Panc1 (cell line): ENCODE measurements around the gene PDZD2. TPM values are rescaled to one million over a fixed set of nuclear protein-coding genes. Genes with fewer than 3 reads are reported as not detected.

ENCODE experiments used
- ATAC-seq: fragments of 200-7000 bp; cut with Tn5 transposase; 2 replicates; pipeline ENCODE4 v1.9.1; 2020; ENCODE audit warnings: mild to moderate bottlenecking, moderate library complexity
- BruUV-seq: library from RNA; stranded (reverse); fragments of 400-500 nt; replicated peaks from 2 replicates; lab custom pipeline; 2021; lab: Mats Ljungman, UMichigan
- CTCF ChIA-PET: fragments of 300-600 bp; sonication (Branson Sonifier 250); formaldehyde crosslinking; loops from one replicate; lab custom pipeline; 2022; ENCODE audit warnings: antibody characterized with exemption; lab: Charles Lee
- POLR2A ChIA-PET: fragments of 300-600 bp; sonication (Branson Sonifier 250); formaldehyde crosslinking; loops from one replicate; lab custom pipeline; 2022; ENCODE audit warnings: antibody characterized with exemption; lab: Charles Lee
- DNase-seq: peaks from one replicate; pipeline ENCODE4 v3.0.0-alpha.2; 2010; ENCODE audit warnings: low read depth, low spot score
- H3K27ac ChIP-seq: 2 replicates; pipeline ENCODE4 v1.5.1; 2011; ENCODE audit warnings: mild to moderate bottlenecking, low read length, inconsistent platforms
- H3K27me3 ChIP-seq: fragments of 200-500 bp; sonication (Bioruptor generic); 2 replicates; pipeline ENCODE4 v1.6.0; 2014; ENCODE audit warnings: low read length, inconsistent platforms; ENCODE audit not compliant: control insufficient read depth, insufficient read depth
- H3K36me3 ChIP-seq: fragments of 200-500 bp; sonication (Bioruptor generic); 2 replicates; pipeline ENCODE4 v1.5.1; 2014; ENCODE audit warnings: inconsistent platforms, mild to moderate bottlenecking, low read length, moderate library complexity; ENCODE audit not compliant: control insufficient read depth, insufficient read depth
- H3K4me1 ChIP-seq: 2 replicates; pipeline ENCODE4 v1.5.1; 2011; ENCODE audit warnings: inconsistent platforms, mild to moderate bottlenecking, low read length, moderate library complexity; ENCODE audit not compliant: control insufficient read depth, insufficient read depth
- H3K4me3 ChIP-seq, 2 experiments: 2 replicates each; pipeline ENCODE4 v1.5.1; 2011 to 2012; ENCODE audit warnings: low read depth in 2 of 2, low read length in 2 of 2, mild to moderate bottlenecking in 2 of 2, inconsistent platforms in 1 of 2, moderate library complexity in 1 of 2
- H3K9me3 ChIP-seq: fragments of 200-500 bp; sonication (Bioruptor generic); 2 replicates; pipeline ENCODE4 v1.5.1; 2014; ENCODE audit warnings: low read depth, mild to moderate bottlenecking, inconsistent platforms, low read length, moderate library complexity; ENCODE audit not compliant: control insufficient read depth, insufficient read depth
- CTCF ChIP-seq: fragments of 450-650 bp; IDR thresholded peaks from 2 replicates; pipeline ENCODE4 v1.5.1; 2017; ENCODE audit warnings: mild to moderate bottlenecking
- POLR2AphosphoS5 ChIP-seq: IDR thresholded peaks from 2 replicates; pipeline ENCODE4 v1.6.1; 2012; ENCODE audit warnings: mild to moderate bottlenecking, low read depth, low read length, moderate library complexity
- REST ChIP-seq, 2 experiments: IDR thresholded peaks; 2 replicates each; pipeline ENCODE4 v1.6.1; 2011 to 2012; ENCODE audit warnings: low read depth in 2 of 2, control low read depth in 1 of 2, low read length in 1 of 2, mild to moderate bottlenecking in 1 of 2, moderate library complexity in 1 of 2; ENCODE audit not compliant: insufficient read depth in 1 of 2
- SIN3A ChIP-seq: IDR thresholded peaks from 2 replicates; pipeline ENCODE4 v1.6.1; 2012; ENCODE audit warnings: low read depth, mild to moderate bottlenecking, low read length, moderate library complexity, borderline replicate concordance; ENCODE audit not compliant: insufficient read depth
- TCF7L2 ChIP-seq: IDR thresholded peaks from 2 replicates; pipeline ENCODE4 v1.6.1; 2011; ENCODE audit warnings: mild to moderate bottlenecking, low read depth, low read length, inconsistent platforms
- in situ Hi-C: cut with HindIII; loops from 2 replicates; pipeline ENCODE4 v1.10.0; 2016; ENCODE audit warnings: low sequenced_read_pairs, low pct_unique_long_range_greater_than_20kb
- intact Hi-C: fragments of 100-400 bp; cut with micrococcal nuclease; formaldehyde crosslinking; loops from one replicate; pipeline ENCODE4 v1.10.0; 2022; ENCODE audit not compliant: unreplicated experiment
- total RNA-seq: library from RNA; stranded (reverse); gene quantifications from one replicate; pipeline ENCODE4 v1.2.1, GENCODE V29; 2021; ENCODE audit not compliant: unreplicated experiment

PDZD2 gene
- total RNA-seq, 1 experiment from 2014 or later: 0.10 TPM

DNA sequence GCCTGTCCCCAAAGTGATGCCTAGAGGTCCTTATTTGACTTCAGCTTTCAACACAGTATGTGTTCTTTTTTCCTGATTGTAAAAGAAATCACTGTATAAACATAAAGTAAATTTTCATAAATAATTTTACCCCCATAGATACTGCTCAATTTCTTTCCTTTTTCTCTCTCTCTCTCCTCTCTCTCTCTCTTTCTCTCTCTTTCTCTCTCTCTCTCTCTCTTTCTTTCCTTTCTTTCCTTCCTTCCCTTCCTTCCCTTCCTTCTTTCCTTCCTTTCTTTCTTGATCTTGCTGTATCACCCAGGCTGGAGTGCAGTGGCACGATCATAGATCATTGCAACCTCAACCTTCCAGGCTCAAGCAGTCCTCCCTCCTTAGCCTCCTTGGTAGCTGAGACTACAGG is 64.8 kb downstream of the PDZD2 start:
- POLR2A ChIA-PET: no interaction called here

DNA sequence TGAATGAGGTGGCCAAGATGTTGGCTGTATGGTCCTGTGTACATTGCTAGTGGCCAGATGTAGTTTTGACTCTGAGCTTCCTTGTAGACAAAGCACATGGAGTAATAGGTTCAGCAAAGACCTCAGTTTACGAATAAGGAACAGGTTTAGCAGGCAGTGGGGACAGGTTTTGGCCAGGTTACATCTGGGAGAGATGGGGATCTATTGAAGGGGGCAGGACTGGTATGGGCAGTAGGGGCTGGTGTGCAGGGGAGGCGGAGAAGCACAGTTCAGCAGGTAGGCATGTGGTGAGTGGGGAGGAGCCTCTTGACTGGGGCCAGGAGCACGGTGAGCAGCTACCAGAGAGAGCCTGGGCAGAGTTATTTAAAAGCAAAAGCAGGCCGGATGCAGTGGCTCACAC is 67.3 kb downstream of the PDZD2 start:
- CTCF ChIA-PET: no interaction called here
- DNase-seq: no peak
- Histone ChIP-seq H3K9me3 (no peaks in the 10 kb centered on the region), H3K4me1 (no peaks in the 10 kb centered on the region), H3K27ac (no peak overlapping the region), H3K27me3 (peaks cover 2% of the 10 kb centered on the region; the same call in 1 of the 2 replicates), H3K36me3 (no peaks in the 10 kb centered on the region), H3K4me3 (no peak overlapping the region)
- POLR2A ChIA-PET: no interaction called here
- BruUV-seq: no TSS peak
- in situ Hi-C loops: no loop called here
- no peak for TF ChIP-seq REST (IDR thresholded peaks at IDR 0.05; ENCODE audit: insufficient read depth in 1 of 2, low read depth in 2 of 2, low read length in 1 of 2)
- TF ChIP-seq TCF7L2: no peak
- TF ChIP-seq SIN3A: no peak
- TF ChIP-seq POLR2AphosphoS5: no peak
- TF ChIP-seq CTCF: no peak
- intact Hi-C loops: no loop called here
- ATAC-seq: no peak

More for the DNA sequence above, 64.8 kb downstream of the PDZD2 start:
- ATAC-seq (no peak), DNase-seq (no peak)
- no peaks in the 10 kb centered on the region for H3K4me1 ChIP-seq
- TF ChIP-seq CTCF (no peak), TCF7L2 (no peak)
- CTCF ChIA-PET: no interaction called here
- in situ Hi-C loops: no loop called here
- no peak overlapping the region for H3K4me3 ChIP-seq
- no peaks in the 10 kb centered on the region for H3K9me3 ChIP-seq
- BruUV-seq: no TSS peak
- no peak overlapping the region for H3K27ac ChIP-seq
- H3K27me3 ChIP-seq: peaks cover 2% of the 10 kb centered on the region; the same call in 1 of the 2 replicates
- no peaks in the 10 kb centered on the region for H3K36me3 ChIP-seq
- intact Hi-C loops: no loop called here

DNA sequence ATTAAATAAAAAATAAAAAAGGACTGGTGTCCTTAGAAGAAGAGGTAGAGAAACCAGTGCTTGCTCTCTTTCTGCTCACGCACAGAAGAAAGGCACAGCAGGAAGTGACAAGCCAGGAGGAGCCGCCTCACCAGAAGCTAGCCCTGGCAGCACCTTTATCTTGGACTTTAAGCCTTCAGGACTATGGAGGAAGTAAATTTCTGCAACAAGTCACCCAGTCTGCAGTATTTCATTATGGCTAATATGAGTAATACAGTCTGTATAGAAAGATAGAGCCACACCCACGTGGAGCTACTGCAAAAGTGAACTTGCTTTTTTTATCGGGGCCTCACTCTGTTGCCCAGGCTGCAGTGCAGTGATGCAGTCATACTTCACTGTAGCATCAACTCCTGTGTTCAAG is 68.4 kb downstream of the PDZD2 start:
- CTCF ChIA-PET: no interaction called here
- Histone ChIP-seq H3K36me3 (no peaks in the 10 kb centered on the region), H3K4me3 (no peak overlapping the region), H3K9me3 (no peaks in the 10 kb centered on the region), H3K27me3 (no peaks in the 10 kb centered on the region; the same call in 1 of the 2 replicates), H3K4me1 (no peaks in the 10 kb centered on the region), H3K27ac (no peak overlapping the region)
- in situ Hi-C loops (no loop called here), intact Hi-C loops (no loop called here)
- TF ChIP-seq CTCF: no peak
- TF ChIP-seq POLR2AphosphoS5: no peak
- TF ChIP-seq TCF7L2: no peak
- no peak for TF ChIP-seq REST (IDR thresholded peaks at IDR 0.05; ENCODE audit: insufficient read depth in 1 of 2, low read depth in 2 of 2, low read length in 1 of 2)
- TF ChIP-seq SIN3A: no peak
- POLR2A ChIA-PET: no interaction called here
- no TSS peak for BruUV-seq
- ATAC-seq: no peak
- DNase-seq: no peak
